ES-I3 (cell line): ENCODE data around the gene NPLOC4.
"Not testable (repeated sequence)": the region's sequence is repeated elsewhere in the genome, so short reads cannot be mapped to it uniquely, and the experiment has no call there.

Source experiments
- H3K36me3 ChIP-seq: 2 replicates; pipeline ENCODE4 v1.6.1; 2013; ENCODE audit warnings: mild to moderate bottlenecking, low read length, control low read depth, moderate library complexity; ENCODE audit not compliant: insufficient read depth
- H3K4me1 ChIP-seq: 2 replicates; pipeline ENCODE4 v1.6.1; 2013; ENCODE audit warnings: mild to moderate bottlenecking, control low read depth, low read length; ENCODE audit not compliant: insufficient read depth
- H3K9ac ChIP-seq: 2 replicates; pipeline ENCODE4 v1.6.1; 2013; ENCODE audit warnings: low read depth, mild to moderate bottlenecking, low read length, moderate library complexity
- H3K9me3 ChIP-seq: 2 replicates; pipeline ENCODE4 v1.6.1; 2013; ENCODE audit warnings: mild to moderate bottlenecking, low read length, moderate library complexity; ENCODE audit not compliant: control insufficient read depth, insufficient read depth

The NPLOC4 gene

GRCh38 chr17:81601525-81602120, 35.3 kb downstream of the NPLOC4 start:
- H3K36me3 ChIP-seq, result peaks cover 57% of the 10 kb centered on the region
- H3K9ac ChIP-seq, result no peak overlapping the region
- no peaks in the 10 kb centered on the region for H3K9me3 ChIP-seq
- no peaks in the 10 kb centered on the region for H3K4me1 ChIP-seq

DNA sequence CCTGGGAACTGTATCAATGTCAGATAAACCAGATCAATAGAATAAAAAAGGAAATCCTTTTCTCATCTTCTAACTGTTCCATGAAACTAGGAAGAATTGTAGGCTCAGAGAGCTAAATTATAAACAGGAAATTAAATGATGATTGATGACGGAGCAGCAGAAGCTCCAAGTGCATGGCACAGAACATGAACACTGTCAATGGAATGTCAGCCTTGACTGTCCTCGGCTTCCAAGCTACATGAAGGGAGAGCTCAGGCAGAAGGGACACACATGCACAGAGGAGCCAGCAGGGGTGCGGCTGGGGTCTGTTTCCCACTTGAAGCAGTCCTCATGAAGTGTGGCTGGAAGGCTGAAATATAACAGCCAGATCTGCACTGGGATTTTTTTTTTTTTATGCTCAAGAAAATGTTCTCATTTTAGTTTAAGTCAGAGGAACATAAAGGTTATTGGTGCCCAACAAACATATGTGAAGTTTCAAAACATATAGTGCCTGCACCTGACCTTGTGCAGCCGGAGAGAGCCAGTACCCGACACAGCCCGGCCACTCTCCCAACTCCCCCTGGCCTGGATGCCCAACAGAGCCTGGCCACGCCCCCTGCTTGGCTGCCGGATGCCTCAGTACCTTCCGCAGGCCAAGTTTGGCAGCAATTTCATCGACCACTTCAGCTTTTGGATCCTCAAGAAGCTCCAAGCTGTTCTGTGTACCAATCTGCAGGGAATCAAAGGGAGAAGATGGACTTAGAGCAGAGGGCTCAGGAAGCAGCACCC, 37.0 kb downstream of the NPLOC4 start:
- peaks cover 60% of the 10 kb centered on the region for H3K36me3 ChIP-seq

DNA sequence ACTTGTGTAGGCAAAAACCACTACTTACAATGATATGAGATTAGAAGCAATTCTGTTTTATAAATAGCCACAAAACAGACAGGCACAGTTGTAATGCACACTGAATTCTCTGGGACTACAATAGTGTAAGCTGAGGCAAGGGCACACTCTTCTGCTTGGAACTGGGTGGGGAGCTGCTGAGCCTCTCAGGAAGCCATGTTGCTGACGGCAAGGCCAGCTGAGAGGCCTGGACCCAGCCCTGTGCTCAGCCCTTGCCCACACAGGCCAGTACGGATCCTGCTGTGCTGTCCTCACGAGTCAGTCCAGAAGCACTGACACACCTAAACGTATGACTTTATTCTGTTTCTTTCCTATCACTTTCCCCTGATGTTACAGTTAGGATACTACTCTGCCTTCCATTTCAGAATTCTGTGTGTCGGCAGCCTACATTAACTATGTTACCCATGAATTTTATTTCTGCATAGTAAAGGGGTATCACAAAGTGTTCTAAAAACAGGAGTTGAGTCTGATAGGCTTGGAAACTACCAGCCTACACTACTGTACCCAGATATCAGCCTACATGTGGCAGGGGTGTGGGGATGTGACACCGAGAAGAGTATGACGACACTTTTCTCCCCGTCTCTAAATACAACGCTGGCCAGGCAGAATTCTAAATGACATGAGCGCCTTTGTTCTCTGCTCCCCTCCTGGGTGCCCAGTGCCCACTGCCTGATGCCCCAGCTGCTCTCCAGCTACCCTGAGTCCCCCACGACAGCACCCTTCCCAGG, 43.6 kb downstream of the NPLOC4 start:
- Histone ChIP-seq H3K9ac (no peak overlapping the region), H3K36me3 (peaks cover 65% of the 10 kb centered on the region), H3K4me1 (no peaks in the 10 kb centered on the region), H3K9me3 (no peaks in the 10 kb centered on the region)

More for the DNA sequence above, 37.0 kb downstream of the NPLOC4 start:
- no peak overlapping the region for H3K9ac ChIP-seq
- no peaks in the 10 kb centered on the region for H3K4me1 ChIP-seq
- no peaks in the 10 kb centered on the region for H3K9me3 ChIP-seq

DNA sequence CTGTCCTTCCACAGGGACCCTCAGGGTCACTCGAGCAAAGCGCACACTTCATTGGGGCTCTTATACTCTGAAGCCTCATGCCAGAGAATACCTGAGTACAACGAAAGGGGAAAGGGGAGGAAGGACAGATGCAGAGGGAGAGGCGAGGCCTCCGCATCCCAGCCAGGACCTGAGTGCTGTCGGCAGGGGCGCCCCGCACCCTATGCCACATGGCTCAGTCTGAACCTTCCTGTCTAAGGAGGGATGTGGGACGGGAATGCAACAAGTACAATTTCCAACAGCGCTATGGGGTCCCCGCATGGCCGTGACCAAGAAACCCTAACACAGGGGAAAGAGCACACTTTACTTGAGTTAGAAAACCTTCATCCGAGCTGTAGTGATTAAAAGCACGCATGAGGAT, 44.9 kb downstream of the NPLOC4 start:
- H3K4me1 ChIP-seq, result no peaks in the 10 kb centered on the region
- peaks cover 62% of the 10 kb centered on the region for H3K36me3 ChIP-seq
- H3K9ac ChIP-seq, result no peak overlapping the region
- no peaks in the 10 kb centered on the region for H3K9me3 ChIP-seq

DNA sequence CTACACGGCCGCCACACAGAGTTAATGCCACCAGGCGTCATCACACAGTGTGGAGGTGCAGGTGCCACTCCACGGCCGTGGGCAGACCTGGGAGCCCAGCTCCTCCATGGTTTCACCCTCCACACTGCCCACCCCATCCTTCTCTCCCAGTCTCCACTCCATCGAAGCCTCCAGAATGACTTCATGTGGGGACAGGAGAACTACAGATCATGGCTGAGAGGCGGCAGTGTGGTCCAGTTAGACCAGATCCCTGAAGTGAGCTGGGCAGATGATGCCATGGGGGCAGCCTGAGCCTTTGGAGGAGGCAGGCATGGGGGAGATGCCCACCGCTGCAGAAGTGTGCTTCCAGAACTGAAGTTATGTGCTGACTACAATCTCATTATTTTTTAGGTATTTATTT, 46.8 kb downstream of the NPLOC4 start:
- peaks cover 64% of the 10 kb centered on the region for H3K36me3 ChIP-seq
- no peak overlapping the region for H3K9ac ChIP-seq
- H3K9me3 ChIP-seq, result no peaks in the 10 kb centered on the region; the same call in 1 of the 2 replicates

DNA sequence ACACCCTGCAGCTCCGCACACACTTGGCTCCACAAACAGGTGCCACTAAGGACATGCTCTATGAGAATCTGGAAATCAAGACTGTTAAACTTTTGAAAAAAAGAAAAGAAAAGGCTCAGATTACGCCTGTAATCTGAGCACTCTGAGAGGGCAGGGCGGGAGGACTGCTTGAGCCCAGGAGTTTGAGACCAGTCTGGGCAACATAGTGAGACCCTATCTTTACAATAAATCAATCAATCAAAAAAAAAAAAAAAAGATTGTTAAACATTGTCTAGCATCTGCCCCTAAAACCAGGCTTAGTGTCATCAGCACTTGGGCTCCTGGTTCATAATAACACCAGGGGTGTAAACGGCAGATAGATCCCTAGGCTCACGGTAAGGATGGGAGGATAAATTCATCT, 47.3 kb downstream of the NPLOC4 start:
- Histone ChIP-seq H3K9ac (no peak overlapping the region), H3K4me1 (peaks cover 5% of the 10 kb centered on the region; the same call in 1 of the 2 replicates), H3K9me3 (no peaks in the 10 kb centered on the region; the same call in 1 of the 2 replicates), H3K36me3 (peaks cover 58% of the 10 kb centered on the region)

More for the DNA sequence above, 46.8 kb downstream of the NPLOC4 start:
- peaks cover 5% of the 10 kb centered on the region; the same call in 1 of the 2 replicates for H3K4me1 ChIP-seq

DNA sequence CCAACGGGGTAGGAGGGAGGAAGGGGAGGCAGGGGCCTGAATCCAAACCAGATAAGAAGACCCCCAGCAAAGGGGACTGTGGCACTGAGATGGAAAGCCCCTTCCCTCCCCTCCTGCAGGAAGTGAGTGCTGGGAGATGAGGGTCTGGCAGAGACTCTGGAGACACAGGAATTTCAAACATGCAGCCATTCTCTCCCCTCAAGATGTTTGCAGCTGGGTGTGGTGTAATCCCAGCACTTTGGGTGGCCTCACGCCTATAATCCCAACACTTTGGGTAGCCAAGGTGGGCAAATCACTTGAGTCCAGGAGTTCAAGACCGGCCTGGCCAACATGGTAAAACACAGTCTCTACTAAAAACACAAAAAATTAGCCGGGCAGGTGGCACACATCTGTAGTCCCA, 50.8 kb downstream of the NPLOC4 start:
- no peaks in the 10 kb centered on the region; the same call in 1 of the 2 replicates for H3K9me3 ChIP-seq
- peaks cover 58% of the 10 kb centered on the region for H3K36me3 ChIP-seq
- no peak overlapping the region for H3K9ac ChIP-seq
- H3K4me1 ChIP-seq, result peaks cover 5% of the 10 kb centered on the region; the same call in 1 of the 2 replicates

DNA sequence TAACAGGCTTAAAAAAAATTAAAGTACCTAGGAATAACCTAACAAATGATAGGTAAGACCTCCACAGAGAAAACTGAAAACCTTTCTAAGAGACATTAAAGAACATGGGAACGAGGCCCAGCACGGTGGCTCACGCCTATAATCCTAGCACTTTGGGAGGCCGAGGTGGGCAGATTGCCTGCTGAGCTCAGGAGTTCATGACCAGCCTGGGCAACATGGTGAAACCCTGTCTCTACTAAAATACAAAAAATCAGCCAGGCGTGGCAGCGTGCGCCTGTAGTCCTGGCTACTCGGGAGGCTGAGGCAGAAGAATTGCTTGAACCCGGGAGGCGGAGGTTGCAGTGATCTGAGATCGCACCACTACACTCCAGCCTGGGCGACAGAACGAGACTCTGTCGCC, 52.1 kb downstream of the NPLOC4 start:
- H3K9ac ChIP-seq, H3K4me1 ChIP-seq: not testable (repeated sequence)
- H3K36me3 ChIP-seq, result peaks cover 49% of the 10 kb centered on the region

DNA sequence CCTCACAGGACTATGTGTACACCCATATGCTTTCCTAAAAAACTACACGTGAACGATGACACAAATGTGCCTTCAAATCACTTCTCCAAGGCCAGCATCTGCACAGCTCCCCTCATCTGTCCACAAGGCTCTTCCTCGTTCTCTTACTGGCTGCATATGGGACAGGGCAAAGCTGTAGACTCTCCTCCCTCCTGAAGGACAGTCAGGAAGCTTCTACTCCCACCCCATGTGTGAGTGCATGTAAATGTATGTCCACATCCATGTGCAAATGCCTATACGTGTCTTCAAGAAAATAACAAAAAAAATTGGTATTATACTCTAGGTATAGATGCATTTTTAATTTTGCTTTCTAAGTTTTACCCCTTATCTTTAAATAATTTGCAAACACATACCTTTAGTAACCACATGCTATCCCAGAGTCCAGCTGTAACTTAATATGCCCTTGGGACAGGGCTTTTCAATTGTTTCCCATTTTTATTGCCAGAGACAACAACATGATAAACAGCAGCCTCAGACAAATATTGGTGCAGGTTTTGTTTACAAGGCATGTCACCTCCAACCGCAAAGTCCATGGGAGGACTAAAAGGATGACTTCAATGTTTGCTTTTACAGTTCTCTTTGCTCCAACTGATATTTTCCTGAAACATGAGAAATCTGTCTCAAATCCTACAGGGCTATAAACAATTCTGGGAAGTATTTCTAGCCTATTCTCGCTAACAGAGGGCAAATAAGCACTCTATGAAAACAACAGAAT, 53.1 kb downstream of the NPLOC4 start:
- peaks cover 40% of the 10 kb centered on the region for H3K36me3 ChIP-seq
- H3K4me1 ChIP-seq, result peaks cover 5% of the 10 kb centered on the region; the same call in 1 of the 2 replicates
- no peak overlapping the region for H3K9ac ChIP-seq
- no peaks in the 10 kb centered on the region; the same call in 1 of the 2 replicates for H3K9me3 ChIP-seq

More for the DNA sequence above, 52.1 kb downstream of the NPLOC4 start:
- not testable (repeated sequence) for H3K9me3 ChIP-seq

GRCh38 chr17:81582749-81583148, 54.2 kb downstream of the NPLOC4 start:
- peaks cover 5% of the 10 kb centered on the region; the same call in 1 of the 2 replicates for H3K4me1 ChIP-seq
- peaks cover 31% of the 10 kb centered on the region for H3K36me3 ChIP-seq
- H3K9ac ChIP-seq, result no peak overlapping the region
- H3K9me3 ChIP-seq, result no peaks in the 10 kb centered on the region; the same call in 1 of the 2 replicates

DNA sequence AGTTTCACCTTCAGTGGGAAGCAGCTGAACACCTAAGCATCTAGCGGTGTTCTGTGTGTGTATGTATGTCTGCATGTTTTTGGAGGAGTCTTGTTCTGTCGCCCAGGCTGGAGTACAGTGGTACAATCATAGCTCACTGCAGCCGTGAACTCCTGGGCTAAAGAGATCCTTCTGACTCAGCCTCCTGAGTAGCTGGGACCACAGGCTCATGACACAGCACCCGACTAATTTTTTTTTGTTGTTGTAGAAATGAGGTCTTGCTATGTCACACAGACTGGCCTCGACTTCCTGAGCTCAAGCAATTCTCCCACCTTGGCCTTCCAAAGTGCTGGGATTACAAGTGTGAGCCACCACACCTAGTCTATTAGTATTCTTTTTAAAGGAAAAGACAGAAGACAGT, 54.6 kb downstream of the NPLOC4 start:
- Histone ChIP-seq H3K9ac (no peak overlapping the region), H3K36me3 (peaks cover 31% of the 10 kb centered on the region), H3K9me3 (no peaks in the 10 kb centered on the region; the same call in 1 of the 2 replicates), H3K4me1 (peaks cover 5% of the 10 kb centered on the region; the same call in 1 of the 2 replicates)

DNA sequence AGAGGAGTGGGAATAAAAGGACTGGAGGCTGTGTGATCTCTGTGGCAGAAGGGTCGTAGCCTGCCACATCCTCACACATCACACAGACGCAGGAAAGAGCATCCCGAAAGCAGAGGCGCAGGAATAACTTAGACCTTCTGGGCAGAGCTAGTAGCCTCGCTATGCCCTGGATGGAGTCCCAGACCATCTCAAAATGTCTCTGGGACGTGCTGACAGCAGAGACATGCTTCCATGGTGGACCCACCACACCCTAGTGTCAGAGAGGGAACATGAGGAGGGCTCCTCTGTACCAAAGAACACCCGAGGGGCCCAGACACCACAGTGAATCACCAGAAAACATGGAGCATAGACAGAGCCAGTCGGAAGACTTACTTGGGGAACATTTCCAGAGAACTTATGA, 55.2 kb downstream of the NPLOC4 start:
- no peaks in the 10 kb centered on the region; the same call in 1 of the 2 replicates for H3K9me3 ChIP-seq
- no peak overlapping the region for H3K9ac ChIP-seq
- peaks cover 3% of the 10 kb centered on the region; the same call in 1 of the 2 replicates for H3K4me1 ChIP-seq
- H3K36me3 ChIP-seq, result peaks cover 29% of the 10 kb centered on the region

DNA sequence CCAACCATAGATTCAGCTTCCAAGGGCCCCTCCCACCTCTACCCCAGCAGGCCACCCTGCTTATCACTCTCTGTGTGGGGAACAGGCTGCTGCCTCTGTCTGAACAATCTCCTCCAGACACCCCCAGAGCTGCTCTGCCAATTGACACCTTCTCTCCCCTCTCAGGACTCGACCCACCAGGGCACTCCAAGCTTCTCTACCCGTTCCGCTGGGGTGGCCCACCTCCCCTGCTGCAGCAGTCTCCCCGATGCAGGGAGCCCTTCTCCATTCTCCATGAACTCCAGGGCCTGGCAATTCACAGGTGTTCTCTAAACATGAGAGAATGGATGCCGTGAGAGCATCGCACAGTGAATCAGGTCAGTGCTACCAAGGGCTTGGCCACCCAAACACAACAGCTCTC, 56.4 kb downstream of the NPLOC4 start:
- Histone ChIP-seq H3K9ac (no peak overlapping the region), H3K4me1 (no peaks in the 10 kb centered on the region; the same call in 1 of the 2 replicates), H3K36me3 (peaks cover 22% of the 10 kb centered on the region), H3K9me3 (no peaks in the 10 kb centered on the region)
